GM18508 (cell line): Measurements from ENCODE around the gene NCOA3.
"Not testable (repeated sequence)": the region's sequence is repeated elsewhere in the genome, so short reads cannot be mapped to it uniquely, and the experiment has no call there.

ENCODE experiments used
- ATAC-seq: cut with Tn5 transposase; IDR thresholded peaks from one replicate; pipeline ENCODE4 v1.9.1; 2021; ENCODE audit warnings: moderate number of reproducible peaks; ENCODE audit not compliant: insufficient read depth, unreplicated experiment

NCOA3 gene

DNA sequence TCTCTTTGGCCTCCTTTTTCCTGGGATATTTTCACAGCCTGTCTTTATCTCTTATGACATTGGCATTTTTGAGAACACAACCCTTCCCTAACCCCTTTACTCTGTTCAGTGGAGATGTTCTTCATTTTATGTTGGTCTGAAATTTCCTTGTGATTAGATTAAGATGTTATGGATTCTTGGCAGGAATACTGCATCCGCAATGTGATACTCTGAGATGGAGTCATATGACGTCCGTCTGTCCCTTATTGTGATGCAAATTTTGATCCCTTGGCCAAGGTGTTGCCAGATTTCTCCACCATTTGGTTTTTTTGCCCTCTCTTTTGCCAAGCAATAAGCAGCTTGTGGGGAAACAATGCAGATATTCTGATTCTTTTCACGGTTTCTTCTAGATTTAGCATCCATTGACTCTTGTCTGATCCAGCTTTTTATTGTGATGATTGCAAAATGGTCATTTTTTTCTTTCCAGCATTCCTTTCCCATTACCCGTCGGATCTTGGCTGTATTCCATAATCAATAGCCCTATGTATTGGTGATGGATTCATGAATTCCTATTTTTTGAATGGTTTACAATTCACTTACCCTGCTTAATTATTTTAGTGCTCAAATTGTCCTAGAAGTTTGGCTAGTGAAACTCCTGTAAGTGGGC is 85.1 kb downstream of the NCOA3 start:
- ATAC-seq: no peak

DNA sequence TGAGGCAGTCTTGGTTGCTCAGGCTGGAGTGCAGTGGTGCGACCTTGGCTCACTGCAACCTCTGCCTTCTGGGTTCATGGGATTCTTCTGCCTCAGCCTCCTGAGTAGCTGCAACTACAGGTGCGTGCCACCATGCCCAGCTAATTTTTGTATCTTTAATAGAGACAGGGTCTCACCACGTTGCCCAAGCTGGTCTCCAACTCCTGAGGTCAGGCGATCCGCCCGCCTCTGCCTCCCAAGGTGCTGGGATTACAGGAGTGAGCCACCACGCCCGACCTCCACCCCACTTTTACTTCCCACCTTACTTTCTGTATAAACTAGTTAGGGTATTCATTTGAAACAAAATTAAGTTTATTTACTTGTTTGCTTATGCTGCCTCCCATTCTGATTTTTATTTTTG is 86.5 kb downstream of the NCOA3 start:
- no peak for ATAC-seq

DNA sequence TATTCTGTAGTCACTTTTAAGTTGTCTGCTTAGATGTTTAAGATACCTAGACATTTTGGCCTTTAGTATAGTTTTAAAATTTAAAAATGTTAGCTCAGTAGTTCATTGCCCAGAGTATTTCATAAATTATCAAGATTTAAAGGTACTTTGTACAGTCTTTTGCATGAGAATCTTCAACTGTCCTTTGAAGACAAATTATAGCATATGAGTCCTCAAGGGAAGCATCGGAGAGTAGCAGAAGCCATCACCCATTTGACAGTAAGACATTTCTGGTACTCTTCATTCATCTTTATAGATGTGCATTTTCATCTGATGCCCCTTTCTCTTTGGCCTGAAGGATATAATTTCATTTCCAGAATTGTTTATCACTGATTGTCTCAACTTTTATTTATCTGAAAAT is 89.5 kb downstream of the NCOA3 start:
- ATAC-seq: no peak

DNA sequence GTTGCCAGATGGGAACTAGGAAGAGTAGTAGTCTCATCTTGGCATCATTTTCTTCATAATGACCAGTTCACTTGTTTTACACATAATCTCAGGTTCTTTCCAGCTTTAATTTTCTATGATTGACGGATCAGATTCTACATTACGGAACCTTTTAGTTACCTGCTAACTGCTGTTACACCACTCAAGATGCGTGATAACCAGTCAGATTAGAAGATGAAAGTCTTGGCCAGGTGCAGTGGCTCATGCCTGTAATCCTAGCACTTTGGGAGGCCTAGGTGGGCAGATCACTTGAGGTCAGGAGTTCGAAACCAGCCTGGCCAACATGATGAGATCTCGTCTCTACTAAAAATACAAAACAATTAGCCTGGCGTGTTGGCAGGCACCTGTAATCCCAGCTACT is 92.5 kb downstream of the NCOA3 start:
- no peak for ATAC-seq

DNA sequence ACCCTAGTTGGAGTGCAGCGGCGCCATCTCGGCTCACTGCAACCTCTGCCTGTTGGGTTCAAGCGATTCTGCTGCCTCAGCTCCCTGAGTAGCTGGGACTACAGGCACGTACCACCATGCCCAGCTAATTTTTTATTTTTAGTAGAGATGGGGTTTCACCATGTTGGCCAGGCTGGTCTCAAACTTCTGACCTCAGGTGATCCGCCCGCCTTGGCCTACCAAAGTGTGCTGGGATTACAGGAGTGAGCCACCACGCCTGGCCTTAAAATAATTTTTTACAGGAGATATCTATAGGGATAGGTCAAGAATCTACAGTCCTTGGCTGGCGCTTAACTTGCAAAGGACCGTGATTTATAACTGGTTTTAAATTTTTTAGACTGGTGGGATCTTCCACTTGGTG is 93.5 kb downstream of the NCOA3 start:
- not testable (repeated sequence) for ATAC-seq

DNA sequence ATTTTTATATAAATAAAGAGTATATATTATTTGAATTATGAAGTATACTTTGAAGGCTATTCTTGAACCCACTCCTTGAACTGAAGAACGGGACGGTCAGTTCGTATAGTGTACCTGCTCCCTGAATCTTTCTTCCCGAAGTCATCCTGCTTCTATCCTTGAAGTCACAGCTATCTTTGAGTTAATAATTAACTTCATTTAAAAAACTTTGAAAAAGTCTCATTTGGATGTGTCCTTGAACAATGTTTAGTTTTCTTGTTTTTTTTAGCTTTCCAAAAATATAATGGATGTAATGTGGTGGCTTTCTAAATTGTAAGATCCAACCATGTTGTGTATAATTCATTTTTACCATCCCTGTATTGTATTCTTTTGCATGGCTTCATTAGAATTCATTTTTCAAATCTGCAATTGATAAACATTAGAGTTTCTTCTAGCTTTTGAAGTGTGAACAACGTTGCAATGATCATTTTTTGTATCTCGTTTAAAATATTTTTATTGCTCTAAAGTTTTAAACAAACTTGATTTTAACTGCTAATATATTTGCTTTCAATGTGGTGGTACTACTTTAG is 94.4 kb downstream of the NCOA3 start:
- ATAC-seq: no peak

DNA sequence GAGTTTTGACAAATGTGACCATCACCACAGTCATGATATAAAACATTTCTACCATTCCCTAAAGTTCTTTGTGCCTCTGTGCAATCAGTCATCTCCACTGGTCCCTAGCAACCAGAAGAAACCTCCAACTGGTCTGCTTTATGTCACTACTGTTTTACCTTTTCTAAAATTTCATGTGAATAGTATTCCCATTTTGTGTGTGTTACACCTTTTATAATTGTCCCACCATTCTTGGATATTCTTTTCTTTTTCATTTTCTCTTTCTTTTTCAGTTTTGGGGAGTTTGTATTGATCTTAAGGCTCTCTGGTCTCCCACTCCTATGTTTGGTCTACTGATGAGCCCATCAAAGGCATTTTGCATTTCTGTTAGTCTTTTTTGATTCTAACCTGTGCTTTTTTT is 95.4 kb downstream of the NCOA3 start:
- ATAC-seq: no peak

DNA sequence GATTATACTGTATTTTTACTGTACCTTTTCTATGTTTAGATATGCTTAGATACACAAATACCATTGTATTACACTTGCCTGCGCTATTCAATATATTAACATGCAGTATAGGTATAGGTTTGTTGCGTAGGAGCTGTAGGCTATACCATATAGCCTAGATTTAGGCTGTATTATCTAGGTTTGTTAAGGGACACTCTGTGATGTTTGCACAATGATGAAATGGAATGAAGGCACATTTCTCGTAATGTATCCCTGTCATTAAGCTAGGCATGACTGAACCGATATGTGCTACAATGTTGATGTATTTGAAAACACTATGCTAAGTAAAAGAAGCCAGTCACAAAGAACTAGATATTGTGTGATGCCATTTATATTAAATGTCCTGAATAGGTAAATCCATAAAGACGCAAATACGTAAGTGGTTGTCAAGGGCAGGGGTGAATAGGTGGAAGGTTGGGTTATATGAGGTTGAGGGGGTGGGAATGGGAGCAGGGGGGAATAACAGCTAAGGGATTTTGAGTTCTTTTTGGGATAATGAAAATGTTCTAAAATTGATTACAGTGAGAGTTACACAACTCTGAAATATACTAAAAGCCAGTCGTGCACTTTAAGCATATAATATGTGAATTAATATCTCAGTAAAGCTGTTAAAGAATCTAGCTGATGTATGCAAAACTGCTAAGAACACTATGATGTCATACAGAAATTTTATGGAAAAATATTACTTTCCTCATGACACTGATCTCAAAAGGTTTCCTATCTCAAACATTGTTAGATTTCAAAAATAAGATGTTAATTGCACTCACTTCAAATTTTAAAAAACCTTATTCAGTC is 97.4 kb downstream of the NCOA3 start:
- ATAC-seq: no peak

DNA sequence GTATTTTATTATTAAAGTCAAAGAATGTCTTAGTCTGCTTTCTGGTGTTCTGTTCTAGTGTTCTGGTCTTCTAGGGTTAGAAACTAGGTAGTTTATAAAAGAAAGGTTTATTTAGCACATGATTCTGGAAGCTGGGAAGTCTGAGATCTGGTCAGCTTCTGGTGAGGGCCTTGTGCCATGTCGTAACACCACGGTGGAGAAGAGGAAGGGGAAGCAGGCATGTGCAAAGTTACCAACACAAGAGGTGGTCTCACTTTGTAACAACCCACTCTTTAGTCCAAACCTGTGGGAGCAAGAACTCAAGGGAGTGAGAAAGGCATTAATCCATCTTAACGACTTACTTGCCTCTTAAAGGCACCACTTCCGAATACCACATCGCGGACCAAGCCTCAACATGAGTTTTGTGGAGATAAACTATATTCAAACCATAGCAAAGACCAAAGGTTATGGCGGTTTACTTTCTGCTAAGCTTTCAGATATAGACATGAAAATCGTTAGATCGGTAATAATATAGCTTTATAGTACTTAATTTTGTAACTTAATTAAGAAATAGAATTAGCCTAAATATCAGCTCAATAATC is 99.4 kb downstream of the NCOA3 start:
- ATAC-seq: no peak

DNA sequence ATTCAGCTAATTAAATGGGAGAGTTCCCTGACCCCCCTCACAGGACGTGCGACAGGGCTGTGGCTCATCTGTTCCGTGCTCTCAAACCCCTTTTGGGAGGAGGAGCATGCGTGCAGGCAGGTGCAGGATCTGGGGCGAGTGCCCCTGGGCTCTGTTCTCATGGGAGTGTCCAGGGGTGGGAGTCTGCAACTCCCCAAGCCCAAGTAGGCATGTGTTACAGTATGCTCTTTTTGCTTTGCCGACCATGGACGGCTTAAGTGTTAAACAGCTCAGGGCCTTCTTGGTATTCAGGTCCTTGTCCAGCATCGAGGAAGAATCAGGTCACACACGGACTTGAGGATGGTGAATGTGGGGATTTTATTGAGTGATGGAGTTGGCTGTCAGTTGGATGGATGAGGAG is 101.6 kb downstream of the NCOA3 start:
- no peak for ATAC-seq

DNA sequence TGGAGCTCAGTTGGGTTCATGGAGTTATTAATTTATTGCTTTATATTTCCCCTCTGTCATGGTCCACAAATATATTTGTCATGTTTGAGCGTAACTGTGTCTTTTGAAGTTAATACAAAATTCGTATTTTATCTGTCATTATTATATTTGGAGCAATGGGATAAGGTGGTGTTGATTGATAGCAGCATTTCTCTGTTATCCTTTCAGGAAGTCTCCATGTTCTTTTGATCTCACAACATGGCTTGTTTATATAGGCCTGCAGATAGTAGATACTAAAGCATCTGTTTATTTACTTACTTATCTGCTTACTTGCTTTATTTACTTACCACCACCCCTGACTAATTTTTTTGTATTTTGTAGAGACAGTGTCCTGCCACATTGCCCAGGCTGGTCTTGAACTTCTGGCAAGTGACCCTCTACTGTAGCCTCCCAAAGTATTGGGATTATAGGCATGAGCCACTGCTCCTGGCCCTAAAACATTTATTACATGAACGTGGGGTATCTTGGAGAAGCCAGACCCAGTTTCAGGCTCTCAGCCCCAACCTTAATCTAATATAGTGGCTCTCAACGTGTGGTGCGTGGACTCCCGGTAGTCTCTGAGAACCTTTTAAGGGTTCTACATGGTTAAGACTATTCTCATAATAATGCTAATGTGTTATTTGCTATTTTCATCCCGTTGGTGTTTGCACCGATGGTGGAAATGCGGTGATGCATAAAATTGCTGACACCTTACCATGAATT is 104.2 kb downstream of the NCOA3 start:
- ATAC-seq: no peak

DNA sequence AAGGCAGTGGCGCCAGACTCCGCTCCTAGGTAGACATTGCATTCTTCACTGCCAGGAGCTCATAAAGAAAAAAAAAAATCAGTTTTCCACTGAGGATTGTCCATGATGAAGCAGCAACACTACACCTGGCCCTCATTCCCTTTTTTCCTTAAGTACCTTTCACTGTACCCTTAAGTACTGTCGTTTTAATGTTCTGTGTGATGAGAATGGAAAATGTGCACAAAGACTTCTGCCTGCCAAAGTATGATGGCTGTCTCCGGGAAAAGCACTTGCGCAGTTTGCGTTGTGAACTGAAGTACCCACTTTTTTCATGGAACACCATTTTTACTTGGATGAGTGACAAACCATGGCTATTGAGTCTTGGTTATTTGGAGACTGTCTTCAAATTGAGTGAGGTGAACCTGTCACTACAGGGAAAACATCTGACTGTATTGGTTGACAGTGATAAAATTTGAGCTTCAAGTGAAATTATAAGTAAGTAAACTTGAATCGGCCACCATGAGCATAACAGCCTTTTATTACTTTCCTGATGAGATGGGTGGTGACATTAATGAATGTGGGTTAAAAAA is 104.8 kb downstream of the NCOA3 start:
- ATAC-seq: no peak

DNA sequence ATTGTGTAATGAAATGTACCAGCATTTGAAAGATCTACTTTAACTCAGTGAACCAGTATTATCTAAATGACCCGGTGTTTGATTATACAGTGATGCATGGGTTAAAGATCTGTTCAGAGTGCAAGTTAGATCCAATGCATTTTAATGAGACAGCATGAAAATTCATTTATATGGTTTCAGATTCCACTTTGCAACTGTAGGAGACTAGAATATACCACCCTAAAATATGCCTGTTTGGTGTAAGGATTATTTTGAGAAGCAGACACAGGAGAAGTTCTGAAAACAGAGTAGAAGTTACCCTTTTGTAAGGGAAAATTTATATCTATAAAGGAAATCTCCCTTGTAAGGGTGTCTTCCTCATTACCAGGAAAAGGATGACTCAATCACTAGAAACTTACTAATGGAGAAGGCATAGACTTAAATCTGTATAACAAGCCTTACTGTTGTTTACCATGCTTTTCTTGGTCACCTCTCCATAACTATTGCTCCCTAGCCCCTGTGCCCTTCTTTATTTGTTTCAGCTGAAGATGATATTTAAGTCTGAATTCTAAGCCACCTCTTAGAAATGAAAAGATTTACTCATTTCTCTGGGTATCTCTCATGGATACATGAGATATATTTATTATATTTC is 105.4 kb downstream of the NCOA3 start:
- no peak for ATAC-seq

DNA sequence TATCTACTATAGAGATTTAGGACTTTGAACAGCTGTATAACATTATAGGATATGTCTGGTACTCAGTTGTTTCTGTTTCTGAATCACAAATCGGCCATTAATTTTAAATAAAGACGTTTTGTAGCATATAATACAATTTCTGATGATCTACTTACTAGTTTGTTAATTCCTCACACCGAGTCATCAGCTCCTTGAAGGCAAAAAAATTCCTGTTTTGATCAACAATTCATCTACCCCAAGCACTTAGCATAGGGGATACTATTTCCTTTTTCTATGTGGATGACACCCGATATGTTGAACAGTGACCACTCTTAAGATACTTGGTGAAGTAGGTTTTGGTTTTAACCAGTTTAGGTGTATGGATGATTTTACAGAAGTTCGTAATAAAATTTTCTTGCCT is 107.3 kb downstream of the NCOA3 start:
- ATAC-seq: no peak

DNA sequence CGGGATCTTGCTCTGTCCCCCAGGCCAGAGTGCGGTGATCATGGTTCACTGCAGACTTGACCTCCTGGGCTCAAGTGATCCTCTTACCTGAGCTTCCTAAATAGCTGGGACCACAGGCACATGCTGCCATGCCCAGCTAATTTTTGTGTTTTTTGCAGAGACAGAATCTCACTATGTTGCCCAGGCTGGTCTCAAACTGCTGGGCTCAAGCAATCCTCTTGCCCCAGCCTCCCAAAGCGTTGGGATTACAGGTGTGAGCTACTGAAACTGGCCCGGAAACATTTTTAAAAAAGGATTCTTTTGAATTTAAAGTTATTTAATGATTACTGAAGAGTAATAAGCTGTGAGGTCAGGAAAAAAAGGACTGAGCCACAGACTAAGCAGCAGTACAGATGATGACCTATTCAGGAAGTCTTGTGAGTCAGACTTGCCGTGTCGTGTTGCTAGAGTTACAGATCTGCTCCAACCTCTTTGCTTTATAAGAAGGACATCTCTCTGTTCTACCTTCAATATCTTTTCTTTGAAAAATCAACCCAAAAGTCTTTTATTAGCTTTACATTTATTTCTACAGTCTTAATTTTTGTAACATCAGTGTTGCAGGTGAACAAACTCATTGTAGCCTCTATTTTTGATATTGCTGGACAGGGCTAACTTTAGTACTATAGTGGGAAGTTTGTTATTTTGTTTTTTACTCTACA is 108.7 kb downstream of the NCOA3 start:
- no peak for ATAC-seq

DNA sequence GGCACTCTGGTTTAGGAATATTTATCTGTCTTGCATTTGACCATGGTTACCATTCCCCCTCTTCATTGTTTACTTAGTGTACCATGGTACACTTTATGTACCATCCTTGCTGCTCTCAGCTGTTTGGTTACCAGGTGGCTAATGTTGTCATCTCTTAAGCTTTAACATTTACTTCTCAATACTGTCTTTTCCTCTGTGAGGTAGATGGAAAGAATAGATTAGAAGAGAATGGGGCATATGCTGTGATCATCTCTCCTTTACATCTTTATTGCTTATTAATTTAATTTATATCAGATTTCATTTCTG is 109.2 kb downstream of the NCOA3 start:
- no peak for ATAC-seq

DNA sequence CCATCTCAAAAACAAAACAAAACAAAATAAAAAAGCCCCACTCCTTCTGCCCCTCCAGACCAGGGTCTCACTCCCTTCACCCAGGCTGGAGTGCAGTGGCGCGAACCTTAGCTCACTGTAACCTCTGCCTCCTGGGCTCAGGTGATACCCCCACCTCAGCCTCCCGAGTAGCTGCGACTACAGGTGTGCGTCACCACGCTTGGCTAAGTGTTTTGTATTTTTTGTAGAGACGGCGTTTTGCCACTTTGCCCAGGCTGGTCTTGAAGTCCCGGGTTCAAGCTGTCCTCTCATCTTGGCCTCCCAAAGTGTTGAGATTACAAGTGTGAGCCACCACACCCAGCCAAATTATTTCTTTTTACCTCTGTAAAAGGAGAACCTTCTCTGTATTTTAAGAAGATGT is 110.1 kb downstream of the NCOA3 start:
- no peak for ATAC-seq

DNA sequence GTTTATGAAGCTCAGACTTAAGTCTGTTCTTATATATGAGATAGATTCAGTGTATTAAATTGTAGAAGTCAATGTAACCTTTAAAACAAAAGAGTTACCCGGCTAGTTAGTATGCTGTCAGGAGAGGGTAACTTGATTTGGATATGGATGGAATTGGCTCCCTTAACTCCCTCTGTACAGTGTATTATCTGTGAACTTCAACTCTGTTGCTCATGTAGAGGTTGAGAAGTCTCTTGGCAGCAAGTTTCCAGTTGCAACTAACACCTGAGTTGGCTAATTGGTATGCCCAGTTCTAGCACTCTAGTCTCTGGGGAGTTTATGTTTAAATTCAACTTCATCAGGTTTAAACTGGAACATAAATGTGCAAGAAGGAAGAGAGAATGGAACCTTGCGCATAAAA is 111.0 kb downstream of the NCOA3 start:
- no peak for ATAC-seq

DNA sequence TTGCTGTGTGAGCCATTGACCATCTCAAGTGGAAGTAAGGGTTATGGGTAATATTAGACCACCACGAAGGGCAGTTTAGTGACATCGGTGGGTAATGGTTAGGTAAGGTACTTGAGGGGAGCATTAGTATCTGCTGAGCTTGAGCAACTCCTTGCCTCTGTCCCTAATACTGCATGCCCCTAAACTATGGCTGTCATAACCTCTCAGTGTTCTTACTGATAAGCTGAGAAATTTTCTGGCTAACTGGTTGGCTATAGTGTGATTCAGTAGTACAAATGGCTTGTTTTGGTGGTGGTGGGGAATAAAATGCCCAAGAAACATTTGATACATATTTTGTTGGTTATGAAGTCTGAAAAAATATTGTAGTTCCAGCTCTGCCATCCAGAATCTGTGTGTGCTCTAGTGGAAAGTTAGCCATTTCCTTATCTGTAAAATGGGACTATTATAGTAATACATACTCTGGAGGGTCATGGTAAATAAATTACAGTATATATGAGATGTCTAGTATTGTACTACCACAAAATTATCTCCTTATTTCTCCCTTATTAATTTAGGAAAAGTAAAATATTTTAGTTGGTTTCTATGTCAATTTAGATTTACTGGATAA is 113.1 kb downstream of the NCOA3 start:
- ATAC-seq: no peak
